Measurements from ENCODE around the gene ZC3H18.

Gene ZC3H18

GRCh38 chr16:88627531-88628411, 57.6 kb downstream of the ZC3H18 start:
- no peak for DNase-seq

DNA sequence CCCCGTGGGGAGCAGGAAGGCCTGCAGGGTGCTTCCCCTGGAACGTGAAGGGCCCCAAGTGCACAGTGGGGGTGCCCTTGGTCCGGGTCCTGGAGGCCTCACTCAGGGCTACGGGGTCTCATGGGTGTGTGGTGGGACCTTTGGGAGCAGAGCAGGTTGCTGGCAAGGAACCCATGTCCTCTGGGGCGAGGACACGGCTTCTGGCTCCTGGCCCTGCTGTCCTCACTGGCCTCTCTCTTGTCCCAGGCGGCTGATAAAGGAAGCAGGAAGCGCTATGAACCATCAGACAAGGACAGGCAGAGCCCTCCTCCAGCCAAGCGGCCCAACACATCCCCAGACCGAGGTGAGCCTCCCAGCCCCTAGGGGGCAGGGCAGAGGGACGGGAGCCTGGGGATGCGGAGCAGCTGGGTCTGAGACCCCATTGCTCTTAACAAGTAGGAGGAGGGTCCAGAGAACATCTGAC, 58.3 kb downstream of the ZC3H18 start:
- no peak for DNase-seq

DNA sequence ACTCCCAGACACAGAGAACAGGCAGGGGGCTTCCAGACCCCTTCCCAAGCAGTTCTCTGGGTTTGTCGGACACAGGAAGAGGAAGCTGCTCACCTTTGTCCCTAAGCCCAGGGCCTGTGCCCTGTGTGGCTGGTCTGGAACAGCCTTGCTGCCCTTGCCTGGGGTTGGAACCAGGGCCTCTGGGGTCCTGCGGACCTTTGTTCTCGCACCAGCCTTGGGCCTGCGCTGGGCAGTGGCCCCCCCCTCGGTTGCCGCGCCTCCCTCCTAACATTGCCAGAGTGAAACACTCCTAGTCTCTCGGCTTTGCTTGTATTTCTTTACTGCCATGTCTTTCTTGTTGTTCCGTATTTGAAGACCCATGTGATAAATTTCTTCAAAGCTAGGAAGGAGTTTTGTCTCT, 59.6 kb downstream of the ZC3H18 start:
- DNase-seq, result no peak

- no peak for DNase-seq
Measured at GRCh38 chr16:88630433-88630832, 60.2 kb downstream of the ZC3H18 start.

DNA sequence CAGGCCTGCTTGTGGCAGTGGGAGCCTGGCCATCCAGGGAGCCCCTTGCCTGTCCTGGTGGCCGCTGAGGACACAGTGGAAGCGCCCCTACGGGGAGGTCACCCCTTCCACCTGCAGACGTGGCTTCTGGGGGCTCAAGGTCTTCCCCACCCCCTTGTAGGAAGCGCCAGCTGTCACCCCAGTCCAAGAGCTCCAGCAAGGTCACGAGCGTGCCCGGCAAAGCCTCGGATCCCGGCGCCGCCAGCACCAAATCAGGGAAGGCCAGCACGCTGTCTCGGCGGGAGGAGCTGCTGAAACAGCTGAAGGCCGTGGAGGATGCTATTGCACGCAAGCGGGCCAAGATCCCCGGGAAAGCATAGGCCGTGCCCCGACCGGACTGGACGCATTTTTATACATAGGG, 60.7 kb downstream of the ZC3H18 start:
- DNase-seq, result no peak

GRCh38 chr16:88631384-88631783, 61.2 kb downstream of the ZC3H18 start:
- DNase-seq, result no peak

DNA sequence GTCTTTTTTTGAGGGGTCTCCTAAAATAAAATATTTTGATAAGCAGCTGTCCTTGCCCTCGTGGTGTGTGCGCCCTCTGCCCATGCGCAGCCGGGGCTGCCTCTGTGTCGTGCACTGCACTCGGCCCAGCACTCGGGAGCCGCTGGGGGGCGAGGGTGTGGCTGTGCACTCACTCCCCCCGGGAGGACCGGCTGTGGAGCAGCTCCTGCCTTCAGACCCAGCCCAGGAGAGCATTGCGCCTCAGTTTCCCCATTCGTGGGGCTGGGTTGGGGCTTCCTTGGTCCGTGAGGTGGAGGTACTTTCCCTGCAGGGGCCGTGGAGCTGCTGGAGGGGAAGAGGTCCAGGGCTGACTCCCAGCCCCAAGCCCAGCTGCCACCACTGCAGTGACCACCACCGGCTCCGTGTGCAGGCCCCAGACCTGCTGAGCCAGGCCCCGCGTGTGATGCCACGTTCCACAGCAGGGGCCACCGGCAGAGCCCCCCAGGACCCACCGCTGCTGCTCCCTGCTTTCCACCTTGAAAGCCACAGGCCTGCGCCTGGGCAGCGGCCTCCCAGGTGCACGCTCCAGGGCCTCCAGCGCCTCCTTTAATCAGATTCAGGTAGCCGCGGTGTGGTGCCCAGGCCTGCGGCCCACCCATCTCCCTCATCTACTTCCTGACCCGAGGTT, 61.9 kb downstream of the ZC3H18 start:
- DNase-seq, result no peak

GRCh38 chr16:88632587-88632930, 62.4 kb downstream of the ZC3H18 start:
- DNase-seq, result no peak

GRCh38 chr16:88633684-88634140, 63.5 kb downstream of the ZC3H18 start:
- no peak for DNase-seq

DNA sequence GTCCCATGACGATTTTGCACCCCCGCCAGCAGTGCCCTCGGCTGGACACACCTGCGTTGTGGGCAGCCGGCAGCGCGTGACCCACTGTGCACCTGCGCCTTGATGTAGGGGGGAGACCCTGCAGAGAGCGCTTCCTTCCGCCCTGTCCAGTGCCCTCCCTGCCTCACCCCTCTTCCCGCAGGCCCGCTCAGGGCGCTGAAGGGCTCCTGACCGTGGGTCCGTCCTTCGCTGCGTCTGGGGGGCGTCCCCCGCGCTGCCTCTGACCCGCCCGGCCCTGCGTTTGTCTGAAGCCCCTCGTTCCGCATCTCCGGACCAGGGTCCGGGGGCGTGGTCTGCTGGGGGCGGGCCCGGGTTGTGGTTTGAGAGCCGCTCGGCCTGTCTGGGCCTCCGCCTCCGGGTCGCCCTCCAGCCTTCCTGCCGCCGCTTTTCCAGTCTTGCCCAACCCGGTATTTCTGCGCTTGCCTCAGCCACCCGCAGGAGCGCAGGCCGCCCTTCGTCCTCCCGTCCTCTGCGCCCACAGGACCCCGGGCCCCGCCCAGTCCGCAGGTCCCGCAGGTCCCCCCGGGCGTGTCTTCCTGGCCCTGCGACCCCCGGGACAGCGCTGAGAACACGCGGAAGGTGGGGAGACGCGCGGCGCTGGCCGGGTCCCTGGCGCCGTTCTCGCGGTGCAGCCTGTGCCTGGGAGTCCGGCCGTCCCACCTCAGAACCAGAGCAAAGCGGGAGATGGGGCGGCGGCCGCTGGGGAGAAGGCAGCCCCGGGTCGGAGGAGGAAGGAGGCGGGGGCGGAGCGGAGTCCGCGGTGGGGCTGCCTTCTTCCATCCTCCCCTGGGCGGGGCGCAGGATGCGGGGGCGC, 64.2 kb downstream of the ZC3H18 start:
- DNase-seq, result no peak

GRCh38 chr16:88634994-88635670, 64.9 kb downstream of the ZC3H18 start:
- DNase-seq, result no peak

- no peak for DNase-seq
Measured at GRCh38 chr16:88635671-88636319, 65.6 kb downstream of the ZC3H18 start.

DNA sequence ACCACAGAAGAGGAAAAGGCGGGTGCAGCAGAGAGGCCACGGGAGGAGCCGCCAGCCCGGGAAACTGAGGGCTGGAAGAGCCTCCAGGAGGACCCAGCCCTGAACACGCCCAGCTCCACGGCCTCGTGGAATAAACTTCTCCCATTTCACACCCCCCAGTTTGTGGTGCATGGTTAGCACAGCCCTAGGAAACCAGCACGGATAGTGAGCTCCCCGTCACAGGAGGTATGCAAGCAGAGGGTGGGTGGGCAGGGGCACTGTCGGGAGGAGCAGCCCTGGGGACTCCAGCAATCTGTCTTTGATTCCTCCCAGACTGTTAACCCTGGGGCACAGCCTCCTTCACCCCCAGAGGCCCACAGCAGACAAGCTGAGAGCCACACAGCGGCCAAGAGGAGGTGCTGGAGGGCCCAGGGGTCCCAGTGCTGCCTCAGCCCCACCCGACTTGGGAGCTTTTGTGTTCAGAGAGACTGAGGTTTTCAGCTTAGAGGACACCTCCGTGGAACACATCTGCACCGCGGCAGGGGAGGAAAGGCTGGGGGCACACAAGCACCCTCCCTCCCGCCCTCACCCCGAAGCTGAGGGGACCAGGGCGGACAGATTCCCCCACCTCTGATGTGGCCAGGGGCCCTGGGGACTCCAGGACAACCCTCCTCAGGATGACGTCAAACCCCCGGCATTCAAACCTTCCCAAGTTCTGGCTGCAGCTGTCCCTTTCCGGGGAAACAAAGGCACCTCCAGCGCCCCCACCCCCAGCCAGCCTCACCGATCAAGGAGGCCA, 66.5 kb downstream of the ZC3H18 start:
- no peak for DNase-seq

GRCh38 chr16:88638323-88639230, 68.4 kb downstream of the ZC3H18 start, which contains the start of gene IL17C:
Gene IL17C (plus strand): TSS chr16:88638572. CDS start chr16:88638642, 70 bp downstream.
- peak; percentile 74 for DNase-seq

DNA sequence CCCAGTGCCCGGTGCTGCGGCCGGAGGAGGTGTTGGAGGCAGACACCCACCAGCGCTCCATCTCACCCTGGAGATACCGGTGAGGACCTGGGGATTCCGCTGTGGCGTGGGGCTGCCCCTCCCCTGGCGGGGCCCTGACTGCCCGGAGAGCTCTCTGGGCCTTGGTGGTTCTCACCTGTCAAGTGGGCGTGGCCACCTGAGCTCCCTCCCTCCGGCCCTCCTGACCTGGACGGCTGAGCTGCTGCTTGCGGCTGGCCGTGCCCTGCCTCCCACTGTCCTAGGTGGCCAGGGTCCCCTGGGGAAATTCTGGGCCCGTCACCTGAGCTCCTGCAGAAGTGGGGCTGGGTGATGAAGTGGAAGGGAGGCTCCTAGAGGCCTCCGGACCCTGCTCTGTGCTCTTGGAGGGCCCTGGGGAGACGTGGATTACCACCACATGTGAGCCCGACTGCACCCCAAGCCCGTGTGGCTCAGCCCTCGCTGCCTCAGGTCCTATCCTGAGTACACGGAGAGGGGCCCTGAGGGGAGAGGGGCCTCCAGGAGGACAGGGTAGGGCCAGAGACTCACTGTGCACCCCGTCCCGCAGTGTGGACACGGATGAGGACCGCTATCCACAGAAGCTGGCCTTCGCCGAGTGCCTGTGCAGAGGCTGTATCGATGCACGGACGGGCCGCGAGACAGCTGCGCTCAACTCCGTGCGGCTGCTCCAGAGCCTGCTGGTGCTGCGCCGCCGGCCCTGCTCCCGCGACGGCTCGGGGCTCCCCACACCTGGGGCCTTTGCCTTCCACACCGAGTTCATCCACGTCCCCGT, 69.2 kb downstream of the ZC3H18 start:
- no peak for DNase-seq

DNA sequence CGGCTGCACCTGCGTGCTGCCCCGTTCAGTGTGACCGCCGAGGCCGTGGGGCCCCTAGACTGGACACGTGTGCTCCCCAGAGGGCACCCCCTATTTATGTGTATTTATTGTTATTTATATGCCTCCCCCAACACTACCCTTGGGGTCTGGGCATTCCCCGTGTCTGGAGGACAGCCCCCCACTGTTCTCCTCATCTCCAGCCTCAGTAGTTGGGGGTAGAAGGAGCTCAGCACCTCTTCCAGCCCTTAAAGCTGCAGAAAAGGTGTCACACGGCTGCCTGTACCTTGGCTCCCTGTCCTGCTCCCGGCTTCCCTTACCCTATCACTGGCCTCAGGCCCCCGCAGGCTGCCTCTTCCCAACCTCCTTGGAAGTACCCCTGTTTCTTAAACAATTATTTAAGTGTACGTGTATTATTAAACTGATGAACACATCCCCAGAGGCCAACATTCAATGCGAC, 69.9 kb downstream of the ZC3H18 start:
- DNase-seq, result no peak

GRCh38 chr16:88640498-88641247, 70.5 kb downstream of the ZC3H18 start:
- DNase-seq, result no peak
